ENCODE results near the gene SUGCT. TPM values are rescaled to one million over a fixed set of nuclear protein-coding genes. Genes with fewer than 3 reads are reported as not detected.

The SUGCT gene
- total RNA-seq, 2 experiments from 2014 or later = 0.81 to 1.2 TPM

GRCh38 chr7:40350100-40350499, 215.3 kb downstream of the SUGCT start:
- Mint-ChIP-seq H3K4me3 (no peak overlapping the region), H3K27ac (no peak overlapping the region), H3K36me3 (ENCODE audit: low read depth) (no peaks in the 10 kb centered on the region), H3K27me3 (ENCODE audit: low read depth) (no peaks in the 10 kb centered on the region), H3K4me1 (ENCODE audit: low read depth) (no peaks in the 10 kb centered on the region), H3K9me3 (no peaks in the 10 kb centered on the region)
- DNase-seq = no peak
- intact Hi-C loops (cut with micrococcal nuclease) = no loop called here
- CTCF ChIA-PET = no interaction called here

GRCh38 chr7:40354711-40355110, 219.9 kb downstream of the SUGCT start:
- intact Hi-C loops (cut with micrococcal nuclease) = no loop called here
- Mint-ChIP-seq H3K27ac (no peak overlapping the region), H3K4me3 (no peak overlapping the region), H3K36me3 (ENCODE audit: low read depth) (no peaks in the 10 kb centered on the region), H3K27me3 (ENCODE audit: low read depth) (no peaks in the 10 kb centered on the region), H3K4me1 (ENCODE audit: low read depth) (no peaks in the 10 kb centered on the region), H3K9me3 (no peaks in the 10 kb centered on the region)
- DNase-seq = no peak
- CTCF ChIA-PET = no interaction called here

- intact Hi-C loops (cut with micrococcal nuclease) = no loop called here
- peaks cover 2% of the 10 kb centered on the region for H3K9me3 Mint-ChIP-seq
- no peaks in the 10 kb centered on the region for H3K27me3 Mint-ChIP-seq (ENCODE audit: low read depth)
- H3K36me3 Mint-ChIP-seq (ENCODE audit: low read depth) = no peaks in the 10 kb centered on the region
- no peak for DNase-seq
- no peaks in the 10 kb centered on the region for H3K4me1 Mint-ChIP-seq (ENCODE audit: low read depth)
- CTCF ChIA-PET = no interaction called here
- H3K4me3 Mint-ChIP-seq = no peak overlapping the region
- no peak overlapping the region for H3K27ac Mint-ChIP-seq
These were observed 221.5 kb downstream of the SUGCT start for GRCh38 chr7:40356312-40356711.

DNA sequence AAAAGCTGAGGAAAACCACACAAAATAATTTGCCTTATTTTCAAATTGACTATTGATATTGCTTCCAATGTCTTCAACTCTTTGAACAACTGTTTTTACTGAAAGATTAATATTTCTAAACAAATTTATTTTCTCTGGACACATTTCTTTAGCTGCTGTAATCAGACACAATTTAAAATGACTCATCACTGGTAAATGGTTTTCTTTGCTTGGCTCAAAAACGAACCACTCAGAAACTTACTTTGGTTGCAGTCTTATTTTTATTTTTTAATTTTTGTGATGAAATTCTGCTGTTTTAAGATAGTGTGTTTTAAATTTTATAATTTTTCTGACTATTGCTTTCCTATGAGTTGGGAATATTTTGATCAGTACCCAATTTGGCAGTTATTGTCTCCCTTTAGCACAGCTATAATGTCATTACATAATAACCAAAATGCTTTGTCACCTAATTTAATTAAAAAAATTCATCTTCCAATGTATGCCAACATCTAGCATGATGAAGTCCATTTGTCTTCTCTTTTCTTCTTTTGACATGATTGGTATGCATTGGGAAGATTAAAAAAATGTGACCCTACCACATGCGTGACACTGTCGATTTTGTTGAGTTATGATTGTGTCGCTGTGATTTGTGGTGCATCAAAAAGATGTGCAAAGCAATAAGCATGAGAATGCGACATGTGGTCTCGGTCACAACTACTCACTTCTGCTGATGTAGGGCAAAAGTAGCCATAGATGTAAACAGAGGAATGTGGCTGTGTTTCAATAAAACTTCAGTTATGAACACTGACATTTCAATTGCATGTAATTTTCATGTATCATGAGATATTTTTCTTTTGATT, 222.3 kb downstream of the SUGCT start:
- CTCF ChIA-PET = no interaction called here
- Mint-ChIP-seq H3K27me3 (ENCODE audit: low read depth) (no peaks in the 10 kb centered on the region), H3K9me3 (peaks cover 6% of the 10 kb centered on the region), H3K27ac (no peak overlapping the region), H3K4me1 (ENCODE audit: low read depth) (no peaks in the 10 kb centered on the region), H3K36me3 (ENCODE audit: low read depth) (peaks cover 3% of the 10 kb centered on the region), H3K4me3 (no peak overlapping the region)
- DNase-seq = no peak
- intact Hi-C loops (cut with micrococcal nuclease) = no loop called here

DNA sequence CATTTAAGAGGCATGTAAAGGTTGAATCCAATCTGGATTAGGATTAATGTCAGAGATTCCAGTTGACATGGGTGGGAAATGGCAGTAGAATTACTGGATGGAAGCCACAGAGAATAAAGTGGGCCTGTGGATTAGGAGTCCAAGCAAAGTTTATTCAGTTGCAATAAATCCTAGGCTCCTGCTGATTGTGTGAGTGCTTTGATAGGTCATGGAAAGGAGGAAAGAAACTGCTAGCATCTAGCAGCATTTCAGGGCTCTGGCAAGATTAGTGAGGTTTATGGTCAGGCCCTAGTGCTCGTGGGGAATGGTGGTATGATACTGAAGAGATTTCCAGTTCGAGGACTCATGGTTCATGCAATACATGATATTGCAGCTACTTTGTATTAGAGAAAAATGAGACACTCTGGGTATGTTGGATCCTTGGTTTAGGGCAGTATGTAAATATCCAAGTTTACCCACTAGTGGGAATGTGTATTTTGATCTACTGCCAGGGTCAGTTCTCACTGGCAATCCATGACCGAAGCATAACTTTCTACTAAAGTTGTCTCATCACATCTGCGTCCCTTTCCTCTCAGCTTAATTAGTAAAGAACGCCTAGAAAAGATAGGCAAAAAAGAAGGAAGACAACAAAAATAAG, 235.0 kb downstream of the SUGCT start:
- no peaks in the 10 kb centered on the region for H3K27me3 Mint-ChIP-seq (ENCODE audit: low read depth)
- CTCF ChIA-PET = no interaction called here
- DNase-seq = no peak
- H3K4me1 Mint-ChIP-seq (ENCODE audit: low read depth) = no peaks in the 10 kb centered on the region
- H3K4me3 Mint-ChIP-seq = no peak overlapping the region
- H3K36me3 Mint-ChIP-seq (ENCODE audit: low read depth) = no peaks in the 10 kb centered on the region
- no peak overlapping the region for H3K27ac Mint-ChIP-seq
- peaks cover 5% of the 10 kb centered on the region for H3K9me3 Mint-ChIP-seq
- intact Hi-C loops (cut with micrococcal nuclease) = no loop called here

DNA sequence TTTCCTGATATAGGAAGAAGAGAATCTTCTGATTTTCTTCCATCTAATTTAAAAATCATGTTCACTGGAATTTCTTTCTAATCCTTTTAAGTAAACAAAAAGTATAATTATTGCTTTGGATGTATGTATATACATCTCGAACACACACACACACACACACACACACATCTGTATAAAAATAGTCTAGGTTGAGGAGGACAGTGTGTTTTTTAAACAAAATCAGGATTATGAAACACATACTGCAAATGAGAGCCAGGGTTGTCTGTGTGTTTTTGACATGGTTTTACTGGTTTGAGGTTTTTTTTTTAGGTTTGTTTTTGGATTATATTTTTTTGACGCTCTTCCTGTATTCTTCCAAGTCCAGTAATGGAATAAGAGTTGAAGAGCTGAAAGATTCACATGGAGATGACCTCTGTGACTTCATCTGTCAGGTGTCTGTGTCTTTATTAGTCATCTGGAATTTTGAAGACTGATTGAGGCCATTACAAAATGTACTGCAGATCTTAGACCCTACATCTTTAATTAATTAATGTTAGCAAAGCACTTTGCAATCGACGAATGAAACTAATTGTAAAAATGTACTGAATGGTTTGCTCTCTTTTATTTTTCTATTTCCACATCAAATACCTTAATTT, 237.1 kb downstream of the SUGCT start:
- Mint-ChIP-seq H3K27me3 (ENCODE audit: low read depth) (no peaks in the 10 kb centered on the region), H3K4me1 (ENCODE audit: low read depth) (no peaks in the 10 kb centered on the region), H3K27ac (no peak overlapping the region), H3K36me3 (ENCODE audit: low read depth) (no peaks in the 10 kb centered on the region), H3K4me3 (no peak overlapping the region), H3K9me3 (peaks cover 5% of the 10 kb centered on the region)
- no peak for DNase-seq
- CTCF ChIA-PET = no interaction called here
- intact Hi-C loops (cut with micrococcal nuclease) = no loop called here

DNA sequence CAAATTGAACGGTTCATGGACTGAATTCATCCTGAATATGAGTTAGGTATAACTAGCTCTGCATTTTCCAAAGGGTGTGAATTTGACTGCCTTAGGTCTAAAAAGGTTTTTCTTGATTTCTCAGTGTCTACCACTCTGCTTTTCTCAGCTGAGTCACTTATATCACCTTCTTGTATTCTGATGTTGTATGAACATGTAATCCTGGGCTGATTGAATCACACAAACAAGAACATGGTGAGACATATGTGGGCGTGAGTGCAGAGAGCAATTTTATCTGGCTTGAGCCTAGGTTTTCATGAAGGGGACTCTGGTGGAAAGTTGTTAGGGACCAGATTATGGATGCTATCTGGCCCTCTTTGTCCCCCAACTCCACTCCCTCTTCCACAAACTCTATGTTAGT, 239.8 kb downstream of the SUGCT start:
- intact Hi-C loops (cut with micrococcal nuclease) = no loop called here
- Mint-ChIP-seq H3K27ac (no peak overlapping the region), H3K27me3 (ENCODE audit: low read depth) (no peaks in the 10 kb centered on the region), H3K4me3 (no peak overlapping the region), H3K4me1 (ENCODE audit: low read depth) (no peaks in the 10 kb centered on the region), H3K9me3 (no peaks in the 10 kb centered on the region), H3K36me3 (ENCODE audit: low read depth) (no peaks in the 10 kb centered on the region)
- CTCF ChIA-PET = no interaction called here
- DNase-seq = no peak

GRCh38 chr7:40380111-40380510, 245.3 kb downstream of the SUGCT start:
- Mint-ChIP-seq H3K27ac (no peak overlapping the region), H3K4me1 (ENCODE audit: low read depth) (no peaks in the 10 kb centered on the region), H3K4me3 (no peak overlapping the region), H3K27me3 (ENCODE audit: low read depth) (no peaks in the 10 kb centered on the region), H3K36me3 (ENCODE audit: low read depth) (no peaks in the 10 kb centered on the region), H3K9me3 (no peaks in the 10 kb centered on the region)
- no peak for DNase-seq
- CTCF ChIA-PET = no interaction called here
- intact Hi-C loops (cut with micrococcal nuclease) = no loop called here

- Mint-ChIP-seq H3K27ac (no peak overlapping the region), H3K27me3 (ENCODE audit: low read depth) (no peaks in the 10 kb centered on the region), H3K9me3 (no peaks in the 10 kb centered on the region), H3K4me1 (ENCODE audit: low read depth) (no peaks in the 10 kb centered on the region), H3K4me3 (no peak overlapping the region), H3K36me3 (ENCODE audit: low read depth) (no peaks in the 10 kb centered on the region)
- CTCF ChIA-PET = no interaction called here
- intact Hi-C loops (cut with micrococcal nuclease) = no loop called here
- DNase-seq = no peak
These were observed 247.3 kb downstream of the SUGCT start for GRCh38 chr7:40382145-40382544.

GRCh38 chr7:40393660-40394059, 258.9 kb downstream of the SUGCT start:
- no peak overlapping the region for H3K4me3 Mint-ChIP-seq
- CTCF ChIA-PET = no interaction called here
- no peak for DNase-seq
- intact Hi-C loops (cut with micrococcal nuclease) = no loop called here
- no peaks in the 10 kb centered on the region for H3K27me3 Mint-ChIP-seq (ENCODE audit: low read depth)
- no peaks in the 10 kb centered on the region for H3K9me3 Mint-ChIP-seq
- H3K4me1 Mint-ChIP-seq (ENCODE audit: low read depth) = no peaks in the 10 kb centered on the region
- H3K27ac Mint-ChIP-seq = no peak overlapping the region
- H3K36me3 Mint-ChIP-seq (ENCODE audit: low read depth) = no peaks in the 10 kb centered on the region

GRCh38 chr7:40394400-40394799, 259.6 kb downstream of the SUGCT start:
- no peak for DNase-seq
- Mint-ChIP-seq H3K9me3 (no peaks in the 10 kb centered on the region), H3K36me3 (ENCODE audit: low read depth) (no peaks in the 10 kb centered on the region), H3K27ac (no peak overlapping the region), H3K4me1 (ENCODE audit: low read depth) (no peaks in the 10 kb centered on the region), H3K27me3 (ENCODE audit: low read depth) (no peaks in the 10 kb centered on the region), H3K4me3 (no peak overlapping the region)
- intact Hi-C loops (cut with micrococcal nuclease) = no loop called here
- CTCF ChIA-PET = no interaction called here

- intact Hi-C loops (cut with micrococcal nuclease) = no loop called here
- Mint-ChIP-seq H3K36me3 (ENCODE audit: low read depth) (no peaks in the 10 kb centered on the region), H3K4me3 (no peak overlapping the region), H3K4me1 (ENCODE audit: low read depth) (no peaks in the 10 kb centered on the region), H3K27ac (no peak overlapping the region), H3K9me3 (peaks cover 2% of the 10 kb centered on the region), H3K27me3 (ENCODE audit: low read depth) (no peaks in the 10 kb centered on the region)
- CTCF ChIA-PET = no interaction called here
- no peak for DNase-seq
These were observed 265.7 kb downstream of the SUGCT start for GRCh38 chr7:40400525-40400924.

DNA sequence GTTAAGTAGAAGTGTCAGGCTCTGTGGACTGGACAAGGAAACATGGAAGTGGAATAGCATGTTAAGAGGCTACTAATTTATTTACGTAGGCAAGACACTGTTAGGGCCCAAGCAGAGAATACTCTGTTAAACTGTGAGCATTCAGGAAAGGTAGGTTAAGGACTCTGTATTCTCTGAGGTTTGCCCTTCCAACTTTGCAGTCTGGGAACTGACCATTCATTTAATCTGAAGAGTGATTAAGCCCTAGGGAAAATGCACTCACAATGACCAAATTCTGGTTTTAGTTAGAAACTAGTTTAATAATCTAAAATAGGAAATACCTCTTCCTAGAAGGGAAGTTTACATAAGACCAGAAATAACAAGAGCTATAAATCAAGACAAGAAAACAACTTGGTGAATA, 266.6 kb downstream of the SUGCT start:
- no peaks in the 10 kb centered on the region for H3K36me3 Mint-ChIP-seq (ENCODE audit: low read depth)
- no peaks in the 10 kb centered on the region for H3K27me3 Mint-ChIP-seq (ENCODE audit: low read depth)
- no peak overlapping the region for H3K27ac Mint-ChIP-seq
- no peak for DNase-seq
- no peaks in the 10 kb centered on the region for H3K4me1 Mint-ChIP-seq (ENCODE audit: low read depth)
- CTCF ChIA-PET = no interaction called here
- H3K4me3 Mint-ChIP-seq = no peak overlapping the region
- intact Hi-C loops (cut with micrococcal nuclease) = no loop called here
- H3K9me3 Mint-ChIP-seq = peaks cover 2% of the 10 kb centered on the region

All from activated naive CD4-positive, alpha-beta T cell treated with anti-CD3 and anti-CD28 coated beads for 36 hours (primary cell).